K562 (cell line): ENCODE data around the gene RBM20. TPM values are rescaled to one million over a fixed set of nuclear protein-coding genes. Genes with fewer than 3 reads are reported as not detected.

ENCODE experiments used
- FIP1L1 ChIP-seq: fragments of 200-400 bp; formaldehyde crosslinking; IDR thresholded peaks from 2 replicates; pipeline ENCODE4 v1.6.1; 2018; ENCODE audit warnings: mild to moderate bottlenecking, low read depth, low read length; ENCODE audit not compliant: poor library complexity, severe bottlenecking
- HDGF ChIP-seq: fragments of 450-650 bp; IDR thresholded peaks from 2 replicates; pipeline ENCODE4 v1.6.1; 2016
- JUND ChIP-seq, 2 experiments: IDR thresholded peaks; 2 replicates in 1 of 2; 3 replicates in 1 of 2; pipeline ENCODE4 v1.6.1; 2011; ENCODE audit warnings: borderline replicate concordance in 2 of 2, low read depth in 2 of 2, low read length in 2 of 2, improper control_type of control experiment in 1 of 2, missing biosample characterization in 1 of 2, missing genetic modification characterization in 1 of 2, missing genetic modification reagents in 1 of 2
- MAFG ChIP-seq: fragments of 450-650 bp; conservative IDR thresholded peaks from 2 replicates; pipeline ENCODE4 v1.6.1; 2016; ENCODE audit warnings: missing genetic modification characterization, missing compliant biosample characterization
- NFRKB ChIP-seq: fragments of 450-650 bp; IDR thresholded peaks from 2 replicates; pipeline ENCODE4 v1.6.1; 2016; ENCODE audit warnings: low read depth
- ZNF175 ChIP-seq: fragments of 200-800 bp; sonication (Bioruptor generic); IDR thresholded peaks from 2 replicates; pipeline ENCODE4 v1.6.1; 2016; ENCODE audit warnings: low read depth, mild to moderate bottlenecking, missing genetic modification characterization, missing compliant biosample characterization
- ZNF644 ChIP-seq: fragments of 200-800 bp; sonication (Bioruptor generic); IDR thresholded peaks from 2 replicates; pipeline ENCODE4 v1.6.1; 2016; ENCODE audit warnings: low read depth, missing genetic modification characterization, missing compliant biosample characterization
- ZNF76 ChIP-seq: fragments of 250-450 bp; sonication (Bioruptor Pico); IDR thresholded peaks from 2 replicates; pipeline ENCODE4 v1.4.0; 2020; ENCODE audit warnings: mild to moderate bottlenecking, moderate library complexity, borderline replicate concordance
- polyA plus RNA-seq, 8 experiments: library from polyadenylated mRNA; depleted of rRNA in 4 of 8; stranded (reverse) in 5 of 8; unstranded in 3 of 8; fragments of >200 nt; fragmentation: Nextera tagmentation in 2 of 8; fragmentation: Illumina TruSeq in 1 of 8; extraction: Ambion mirVana in 2 of 8; extraction: Trizol in 1 of 8; gene quantifications; 2 replicates each; pipeline versions ENCODE4 v1.2.1 to v1.2.3, GENCODE V29; 2011 to 2014; ENCODE audit warnings: inconsistent platforms in 1 of 8, missing spikeins in 1 of 8
- total RNA-seq, 7 experiments: library from RNA; depleted of rRNA in 6 of 7; stranded (reverse); fragments of >200 nt in 6 of 7; fragmentation: Illumina TruSeq in 2 of 7; extraction: Trizol in 2 of 7; gene quantifications; 2 replicates each; pipeline versions ENCODE4 v1.2.1 to v1.2.3, GENCODE V29; 2011 to 2021; ENCODE audit warnings: low replicate concordance in 1 of 7
- TF ChIP-seq, protein P1 (sequence below): fragments of 450-650 bp; IDR thresholded peaks from 2 replicates; pipeline ENCODE4 v1.6.1; 2016; ENCODE audit warnings: low read depth
- TF ChIP-seq, protein P2 (sequence below): fragments of 450-650 bp; IDR thresholded peaks from 2 replicates; pipeline ENCODE4 v1.6.1; 2018; ENCODE audit not compliant: partially characterized antibody
- TF ChIP-seq, protein P3 (sequence below): sonication (generic); formaldehyde crosslinking; IDR thresholded peaks from 2 replicates; pipeline ENCODE4 v1.8.0; 2022; ENCODE audit warnings: mild to moderate bottlenecking, missing genetic modification reagents
- TF ChIP-seq, protein P4 (sequence below): sonication (generic); formaldehyde crosslinking; IDR thresholded peaks from 2 replicates; pipeline ENCODE4 v1.9.0; 2022; ENCODE audit warnings: mild to moderate bottlenecking, missing genetic modification reagents

The RBM20 gene
- total and polyA plus RNA-seq, 9 of the 15 experiments (the other 6 are each of a cell fraction or from before 2014, with no cell fraction given): 0.63 to 5.7 (median 3.2) TPM

DNA sequence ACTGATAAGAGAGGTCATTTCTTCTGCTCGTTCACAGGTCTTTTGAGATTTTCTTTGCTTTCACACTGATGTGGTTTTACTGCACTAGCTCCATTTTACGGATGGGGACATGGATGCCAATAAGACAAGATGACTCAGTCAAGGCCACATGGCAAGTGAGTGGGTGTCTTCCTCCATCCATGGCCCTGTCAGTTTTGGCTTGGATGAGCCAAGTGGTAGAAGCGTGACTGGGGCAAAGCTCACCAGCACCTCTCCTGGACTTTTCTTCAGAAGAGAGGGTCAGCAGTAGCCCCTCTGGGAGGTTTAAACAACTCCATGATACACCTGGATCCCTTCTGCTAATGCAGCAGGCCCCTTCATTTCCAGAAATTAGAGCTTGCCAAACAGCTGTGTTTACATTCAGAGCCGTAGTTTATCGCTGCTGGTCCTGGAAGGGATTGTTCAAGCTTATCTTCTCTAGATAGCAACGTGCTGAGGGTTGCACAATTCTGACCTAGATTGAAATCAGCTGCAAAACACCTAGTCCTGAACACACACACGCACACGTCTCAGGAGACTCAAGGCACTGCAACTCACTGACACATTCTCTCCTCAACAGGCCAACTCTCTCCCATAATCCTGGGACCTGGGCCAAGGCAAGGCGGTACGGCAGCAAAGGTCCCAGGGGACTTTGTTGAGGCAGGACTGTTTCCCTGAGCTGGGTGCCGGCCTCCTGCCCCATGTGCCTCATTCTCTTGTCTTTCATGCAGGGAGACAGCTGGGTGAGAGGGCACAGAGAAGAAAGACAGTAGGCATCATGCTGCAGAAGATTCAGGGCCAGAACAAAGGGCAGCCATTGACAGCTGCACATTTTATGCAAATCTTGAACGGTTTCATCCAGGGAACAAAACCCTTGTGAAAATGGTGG, 213.4 kb downstream of the RBM20 start (continued):
- TF ChIP-seq, protein P1, sequence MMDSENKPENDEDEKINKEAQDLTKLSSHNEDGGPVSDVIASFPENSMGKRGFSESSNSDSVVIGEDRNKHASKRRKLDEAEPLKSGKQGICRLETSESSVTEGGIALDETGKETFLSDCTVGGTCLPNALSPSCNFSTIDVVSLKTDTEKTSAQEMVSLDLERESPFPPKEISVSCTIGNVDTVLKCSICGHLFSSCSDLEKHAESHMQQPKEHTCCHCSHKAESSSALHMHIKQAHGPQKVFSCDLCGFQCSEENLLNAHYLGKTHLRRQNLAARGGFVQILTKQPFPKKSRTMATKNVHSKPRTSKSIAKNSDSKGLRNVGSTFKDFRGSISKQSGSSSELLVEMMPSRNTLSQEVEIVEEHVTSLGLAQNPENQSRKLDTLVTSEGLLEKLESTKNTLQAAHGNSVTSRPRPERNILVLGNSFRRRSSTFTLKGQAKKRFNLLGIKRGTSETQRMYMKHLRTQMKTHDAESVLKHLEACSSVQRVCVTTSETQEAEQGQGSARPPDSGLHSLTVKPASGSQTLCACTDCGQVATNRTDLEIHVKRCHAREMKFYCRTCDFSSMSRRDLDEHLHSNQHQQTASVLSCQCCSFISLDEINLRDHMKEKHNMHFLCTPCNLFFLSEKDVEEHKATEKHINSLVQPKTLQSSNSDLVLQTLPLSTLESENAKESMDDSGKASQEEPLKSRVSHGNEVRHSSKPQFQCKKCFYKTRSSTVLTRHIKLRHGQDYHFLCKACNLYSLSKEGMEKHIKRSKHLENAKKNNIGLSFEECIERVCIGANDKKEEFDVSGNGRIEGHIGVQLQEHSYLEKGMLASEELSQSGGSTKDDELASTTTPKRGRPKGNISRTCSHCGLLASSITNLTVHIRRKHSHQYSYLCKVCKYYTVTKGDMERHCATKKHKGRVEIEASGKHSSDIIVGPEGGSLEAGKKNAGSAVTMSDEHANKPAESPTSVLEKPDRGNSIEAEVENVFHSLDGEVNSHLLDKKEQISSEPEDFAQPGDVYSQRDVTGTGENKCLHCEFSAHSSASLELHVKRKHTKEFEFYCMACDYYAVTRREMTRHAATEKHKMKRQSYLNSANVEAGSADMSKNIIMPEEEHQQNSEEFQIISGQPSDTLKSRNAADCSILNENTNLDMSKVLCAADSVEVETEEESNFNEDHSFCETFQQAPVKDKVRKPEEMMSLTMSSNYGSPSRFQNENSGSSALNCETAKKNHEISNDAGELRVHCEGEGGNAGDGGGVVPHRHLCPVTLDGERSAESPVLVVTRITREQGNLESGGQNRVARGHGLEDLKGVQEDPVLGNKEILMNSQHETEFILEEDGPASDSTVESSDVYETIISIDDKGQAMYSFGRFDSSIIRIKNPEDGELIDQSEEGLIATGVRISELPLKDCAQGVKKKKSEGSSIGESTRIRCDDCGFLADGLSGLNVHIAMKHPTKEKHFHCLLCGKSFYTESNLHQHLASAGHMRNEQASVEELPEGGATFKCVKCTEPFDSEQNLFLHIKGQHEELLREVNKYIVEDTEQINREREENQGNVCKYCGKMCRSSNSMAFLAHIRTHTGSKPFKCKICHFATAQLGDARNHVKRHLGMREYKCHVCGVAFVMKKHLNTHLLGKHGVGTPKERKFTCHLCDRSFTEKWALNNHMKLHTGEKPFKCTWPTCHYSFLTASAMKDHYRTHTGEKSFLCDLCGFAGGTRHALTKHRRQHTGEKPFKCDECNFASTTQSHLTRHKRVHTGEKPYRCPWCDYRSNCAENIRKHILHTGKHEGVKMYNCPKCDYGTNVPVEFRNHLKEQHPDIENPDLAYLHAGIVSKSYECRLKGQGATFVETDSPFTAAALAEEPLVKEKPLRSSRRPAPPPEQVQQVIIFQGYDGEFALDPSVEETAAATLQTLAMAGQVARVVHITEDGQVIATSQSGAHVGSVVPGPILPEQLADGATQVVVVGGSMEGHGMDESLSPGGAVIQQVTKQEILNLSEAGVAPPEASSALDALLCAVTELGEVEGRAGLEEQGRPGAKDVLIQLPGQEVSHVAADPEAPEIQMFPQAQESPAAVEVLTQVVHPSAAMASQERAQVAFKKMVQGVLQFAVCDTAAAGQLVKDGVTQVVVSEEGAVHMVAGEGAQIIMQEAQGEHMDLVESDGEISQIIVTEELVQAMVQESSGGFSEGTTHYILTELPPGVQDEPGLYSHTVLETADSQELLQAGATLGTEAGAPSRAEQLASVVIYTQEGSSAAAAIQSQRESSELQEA: no peak
- TF ChIP-seq ZNF76 (CRISPR knock-in tag): 0 out of 2 replicates have a peak, but pooled peaks have one; percentile 45
- TF ChIP-seq FIP1L1: no peak
- TF ChIP-seq, protein P2, sequence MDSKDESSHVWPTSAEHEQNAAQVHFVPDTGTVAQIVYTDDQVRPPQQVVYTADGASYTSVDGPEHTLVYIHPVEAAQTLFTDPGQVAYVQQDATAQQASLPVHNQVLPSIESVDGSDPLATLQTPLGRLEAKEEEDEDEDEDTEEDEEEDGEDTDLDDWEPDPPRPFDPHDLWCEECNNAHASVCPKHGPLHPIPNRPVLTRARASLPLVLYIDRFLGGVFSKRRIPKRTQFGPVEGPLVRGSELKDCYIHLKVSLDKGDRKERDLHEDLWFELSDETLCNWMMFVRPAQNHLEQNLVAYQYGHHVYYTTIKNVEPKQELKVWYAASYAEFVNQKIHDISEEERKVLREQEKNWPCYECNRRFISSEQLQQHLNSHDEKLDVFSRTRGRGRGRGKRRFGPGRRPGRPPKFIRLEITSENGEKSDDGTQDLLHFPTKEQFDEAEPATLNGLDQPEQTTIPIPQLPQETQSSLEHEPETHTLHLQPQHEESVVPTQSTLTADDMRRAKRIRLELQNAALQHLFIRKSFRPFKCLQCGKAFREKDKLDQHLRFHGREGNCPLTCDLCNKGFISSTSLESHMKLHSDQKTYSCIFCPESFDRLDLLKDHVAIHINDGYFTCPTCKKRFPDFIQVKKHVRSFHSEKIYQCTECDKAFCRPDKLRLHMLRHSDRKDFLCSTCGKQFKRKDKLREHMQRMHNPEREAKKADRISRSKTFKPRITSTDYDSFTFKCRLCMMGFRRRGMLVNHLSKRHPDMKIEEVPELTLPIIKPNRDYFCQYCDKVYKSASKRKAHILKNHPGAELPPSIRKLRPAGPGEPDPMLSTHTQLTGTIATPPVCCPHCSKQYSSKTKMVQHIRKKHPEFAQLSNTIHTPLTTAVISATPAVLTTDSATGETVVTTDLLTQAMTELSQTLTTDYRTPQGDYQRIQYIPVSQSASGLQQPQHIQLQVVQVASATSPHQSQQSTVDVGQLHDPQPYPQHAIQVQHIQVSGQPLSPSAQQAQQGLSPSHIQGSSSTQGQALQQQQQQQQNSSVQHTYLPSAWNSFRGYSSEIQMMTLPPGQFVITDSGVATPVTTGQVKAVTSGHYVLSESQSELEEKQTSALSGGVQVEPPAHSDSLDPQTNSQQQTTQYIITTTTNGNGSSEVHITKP: no peak
- TF ChIP-seq, protein P3, sequence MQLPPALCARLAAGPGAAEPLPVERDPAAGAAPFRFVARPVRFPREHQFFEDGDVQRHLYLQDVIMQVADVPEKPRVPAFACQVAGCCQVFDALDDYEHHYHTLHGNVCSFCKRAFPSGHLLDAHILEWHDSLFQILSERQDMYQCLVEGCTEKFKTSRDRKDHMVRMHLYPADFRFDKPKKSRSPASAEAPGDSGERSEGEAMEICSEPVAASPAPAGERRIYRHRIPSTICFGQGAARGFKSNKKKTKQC (CRISPR knock-in tag): no peak
- TF ChIP-seq JUND (IDR thresholded peaks at IDR 0.05; ENCODE audit: borderline replicate concordance, low read depth, low read length): peak; percentile 39; the same call in 1 of the 2 replicates
- peak; percentile 64; the same call in 2 of the 3 replicates for TF ChIP-seq JUND (tag; IDR thresholded peaks at IDR 0.05; ENCODE audit: borderline replicate concordance, low read depth, low read length)
- no peak for TF ChIP-seq NFRKB
- TF ChIP-seq ZNF644: peak; percentile 39; the same call in 1 of the 2 replicates
- TF ChIP-seq HDGF: no peak; the same call in 1 of the 2 replicates
- TF ChIP-seq MAFG: no peak
- TF ChIP-seq, protein P4, sequence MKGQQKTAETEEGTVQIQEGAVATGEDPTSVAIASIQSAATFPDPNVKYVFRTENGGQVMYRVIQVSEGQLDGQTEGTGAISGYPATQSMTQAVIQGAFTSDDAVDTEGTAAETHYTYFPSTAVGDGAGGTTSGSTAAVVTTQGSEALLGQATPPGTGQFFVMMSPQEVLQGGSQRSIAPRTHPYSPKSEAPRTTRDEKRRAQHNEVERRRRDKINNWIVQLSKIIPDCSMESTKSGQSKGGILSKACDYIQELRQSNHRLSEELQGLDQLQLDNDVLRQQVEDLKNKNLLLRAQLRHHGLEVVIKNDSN (CRISPR knock-in tag): no peak
- TF ChIP-seq ZNF175: no peak
